Measurements from ENCODE around the gene HK3. TPM values are rescaled to one million over a fixed set of nuclear protein-coding genes. Genes with fewer than 3 reads are reported as not detected.

HK3 gene
- total and polyA plus RNA-seq, 9 of the 15 experiments (the other 6 are each of a cell fraction or from before 2014, with no cell fraction given), result 0.16 TPM; not detected in 8

DNA sequence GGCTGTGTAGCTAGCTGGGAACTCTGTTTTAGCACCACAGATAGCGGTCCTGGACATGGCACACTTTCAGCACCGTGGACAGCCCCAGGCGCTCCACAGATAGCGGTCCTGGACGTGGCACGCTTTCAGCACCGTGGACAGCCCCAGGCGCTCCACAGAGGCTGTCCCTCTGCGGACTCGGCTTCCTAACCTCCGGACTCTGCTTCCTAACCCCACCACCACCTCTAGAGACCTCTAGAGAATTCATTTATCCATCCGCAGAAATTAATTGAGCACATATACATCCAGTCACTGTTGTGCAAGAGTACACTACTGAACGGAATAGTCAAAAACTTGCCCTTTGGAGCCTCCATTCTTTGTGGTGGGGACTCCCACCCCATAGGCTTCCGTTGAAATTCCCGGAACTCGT, 61.4 kb downstream of the HK3 start (continued):
- TF ChIP-seq, protein P1, sequence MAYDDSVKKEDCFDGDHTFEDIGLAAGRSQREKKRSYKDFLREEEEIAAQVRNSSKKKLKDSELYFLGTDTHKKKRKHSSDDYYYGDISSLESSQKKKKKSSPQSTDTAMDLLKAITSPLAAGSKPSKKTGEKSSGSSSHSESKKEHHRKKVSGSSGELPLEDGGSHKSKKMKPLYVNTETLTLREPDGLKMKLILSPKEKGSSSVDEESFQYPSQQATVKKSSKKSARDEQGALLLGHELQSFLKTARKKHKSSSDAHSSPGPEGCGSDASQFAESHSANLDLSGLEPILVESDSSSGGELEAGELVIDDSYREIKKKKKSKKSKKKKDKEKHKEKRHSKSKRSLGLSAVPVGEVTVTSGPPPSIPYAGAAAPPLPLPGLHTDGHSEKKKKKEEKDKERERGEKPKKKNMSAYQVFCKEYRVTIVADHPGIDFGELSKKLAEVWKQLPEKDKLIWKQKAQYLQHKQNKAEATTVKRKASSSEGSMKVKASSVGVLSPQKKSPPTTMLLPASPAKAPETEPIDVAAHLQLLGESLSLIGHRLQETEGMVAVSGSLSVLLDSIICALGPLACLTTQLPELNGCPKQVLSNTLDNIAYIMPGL (CRISPR knock-in tag; IDR thresholded peaks at IDR 0.05), result peak; percentile 100
- TF ChIP-seq, protein P2, sequence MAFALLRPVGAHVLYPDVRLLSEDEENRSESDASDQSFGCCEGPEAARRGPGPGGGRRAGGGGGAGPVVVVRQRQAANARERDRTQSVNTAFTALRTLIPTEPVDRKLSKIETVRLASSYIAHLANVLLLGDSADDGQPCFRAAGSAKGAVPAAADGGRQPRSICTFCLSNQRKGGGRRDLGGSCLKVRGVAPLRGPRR (CRISPR knock-in tag; IDR thresholded peaks at IDR 0.05), result peak; percentile 88; the same call in 1 of the 2 replicates
- TF ChIP-seq ZNF184 (CRISPR knock-in tag; IDR thresholded peaks at IDR 0.05), result no peak
- TF ChIP-seq KLF13 (tag; IDR thresholded peaks at IDR 0.05; ENCODE audit: borderline replicate concordance, low read depth), result 0 out of 2 replicates have a peak, but pooled peaks have one; percentile 45
- TF ChIP-seq, protein P3, sequence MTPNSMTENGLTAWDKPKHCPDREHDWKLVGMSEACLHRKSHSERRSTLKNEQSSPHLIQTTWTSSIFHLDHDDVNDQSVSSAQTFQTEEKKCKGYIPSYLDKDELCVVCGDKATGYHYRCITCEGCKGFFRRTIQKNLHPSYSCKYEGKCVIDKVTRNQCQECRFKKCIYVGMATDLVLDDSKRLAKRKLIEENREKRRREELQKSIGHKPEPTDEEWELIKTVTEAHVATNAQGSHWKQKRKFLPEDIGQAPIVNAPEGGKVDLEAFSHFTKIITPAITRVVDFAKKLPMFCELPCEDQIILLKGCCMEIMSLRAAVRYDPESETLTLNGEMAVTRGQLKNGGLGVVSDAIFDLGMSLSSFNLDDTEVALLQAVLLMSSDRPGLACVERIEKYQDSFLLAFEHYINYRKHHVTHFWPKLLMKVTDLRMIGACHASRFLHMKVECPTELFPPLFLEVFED (CRISPR knock-in tag; conservative IDR thresholded peaks at IDR 0.05), result no peak
- peak; percentile 37; the same call in 1 of the 2 replicates for TF ChIP-seq POLR2AphosphoS5 (IDR thresholded peaks at IDR 0.05; ENCODE audit: control insufficient read depth, insufficient read depth, low read depth, low read length)
- TF ChIP-seq ZNF134 (CRISPR knock-in tag; conservative IDR thresholded peaks at IDR 0.05), result 0 out of 2 replicates have a peak, but pooled peaks have one; percentile 41
- TF ChIP-seq DNMT1 (IDR thresholded peaks at IDR 0.05), result no peak
- no peak for TF ChIP-seq ZC3H4 (CRISPR knock-in tag; IDR thresholded peaks at IDR 0.05; ENCODE audit: borderline replicate concordance)
- no peak; the same call in 1 of the 2 replicates for TF ChIP-seq NFIC (IDR thresholded peaks at IDR 0.05)
- TF ChIP-seq SRSF3 (IDR thresholded peaks at IDR 0.05; ENCODE audit: insufficient read depth, low read length), result no peak
- TF ChIP-seq ZFX (CRISPR knock-in tag; IDR thresholded peaks at IDR 0.05), result peak; percentile 68
- no peak for TF ChIP-seq GTF2A2 (tag; IDR thresholded peaks at IDR 0.05)
- no peak for TF ChIP-seq CBX2 (IDR thresholded peaks at IDR 0.05; ENCODE audit: insufficient read depth, low read length, poor library complexity, severe bottlenecking)
- TF ChIP-seq GABPB2 (CRISPR knock-in tag; conservative IDR thresholded peaks at IDR 0.05), result no peak
- peak; percentile 99 for TF ChIP-seq E2F1 (CRISPR knock-in tag; IDR thresholded peaks at IDR 0.05)
- peak; percentile 81 for TF ChIP-seq ZNF311 (CRISPR knock-in tag; IDR thresholded peaks at IDR 0.05)
- TF ChIP-seq, protein P4, sequence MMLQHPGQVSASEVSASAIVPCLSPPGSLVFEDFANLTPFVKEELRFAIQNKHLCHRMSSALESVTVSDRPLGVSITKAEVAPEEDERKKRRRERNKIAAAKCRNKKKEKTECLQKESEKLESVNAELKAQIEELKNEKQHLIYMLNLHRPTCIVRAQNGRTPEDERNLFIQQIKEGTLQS (IDR thresholded peaks at IDR 0.05), result no peak
- TF ChIP-seq, protein P4 (CRISPR knock-in tag; conservative IDR thresholded peaks at IDR 0.05), result peak; percentile 93
- no peak for TF ChIP-seq CGGBP1 (CRISPR knock-in tag; IDR thresholded peaks at IDR 0.05)
- no peak for TF ChIP-seq SMAD1 (IDR thresholded peaks at IDR 0.05; ENCODE audit: low read depth, low read length, partially characterized antibody)
- TF ChIP-seq FOXK1 (CRISPR knock-in tag; IDR thresholded peaks at IDR 0.05; ENCODE audit: borderline replicate concordance), result peak; percentile 100
- peak; percentile 55; the same call in 1 of the 2 replicates for TF ChIP-seq CBFB (CRISPR knock-in tag; IDR thresholded peaks at IDR 0.05)

All from K562 (cell line).